IPS-11a (cell line): ENCODE data around the gene SUMF1.
"Not testable (repeated sequence)": the region's sequence is repeated elsewhere in the genome, so short reads cannot be mapped to it uniquely, and the experiment has no call there.

ENCODE experiments used
- H3K4me3 ChIP-seq: one replicate; pipeline ENCODE4 v1.5.1; 2013; ENCODE audit warnings: low read depth, low read length, control low read depth

The SUMF1 gene

DNA sequence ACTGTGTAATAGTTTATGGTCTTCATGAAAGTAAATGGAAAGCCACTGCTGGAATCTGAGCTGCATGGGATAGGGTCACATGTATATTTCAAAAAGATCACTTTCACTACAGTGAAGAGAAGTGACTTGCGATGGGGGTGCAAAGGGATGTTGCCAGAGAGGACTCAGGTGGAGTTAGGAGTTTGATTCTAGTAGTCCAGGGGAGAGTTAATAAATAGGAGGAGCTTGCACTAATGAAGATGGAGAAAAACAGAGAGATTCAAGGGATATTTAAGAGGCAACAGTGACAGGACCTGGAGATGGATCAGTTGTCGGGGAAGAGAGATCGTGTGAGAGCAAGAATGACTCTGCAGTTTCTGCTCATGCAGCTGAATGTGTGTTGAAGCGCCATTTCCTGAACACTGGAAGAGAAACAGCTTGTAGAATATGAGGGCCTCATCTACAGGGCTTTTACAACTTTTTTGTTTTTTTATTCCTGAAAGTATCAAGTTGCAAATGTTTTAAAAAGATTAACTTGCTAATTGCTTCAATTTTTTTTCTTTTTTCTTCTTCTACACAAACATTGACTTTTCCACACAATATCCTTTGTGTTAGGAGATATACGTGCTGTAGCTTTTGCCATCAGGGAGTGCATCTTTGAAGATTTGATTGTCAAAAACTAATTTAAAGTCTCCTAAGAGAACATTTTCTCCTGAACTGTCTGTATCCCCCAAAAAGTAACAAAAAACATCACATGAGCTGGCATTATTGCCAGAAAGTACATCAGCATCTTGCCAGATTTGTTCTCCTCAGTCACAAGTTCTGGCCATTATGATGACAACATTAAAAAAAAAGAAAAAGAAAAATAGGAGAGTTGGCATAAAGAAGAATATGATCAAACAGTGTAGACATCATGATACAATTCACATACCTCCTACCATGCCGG is 126.4 kb downstream of the SUMF1 start:
- H3K4me3 ChIP-seq = no peak overlapping the region

DNA sequence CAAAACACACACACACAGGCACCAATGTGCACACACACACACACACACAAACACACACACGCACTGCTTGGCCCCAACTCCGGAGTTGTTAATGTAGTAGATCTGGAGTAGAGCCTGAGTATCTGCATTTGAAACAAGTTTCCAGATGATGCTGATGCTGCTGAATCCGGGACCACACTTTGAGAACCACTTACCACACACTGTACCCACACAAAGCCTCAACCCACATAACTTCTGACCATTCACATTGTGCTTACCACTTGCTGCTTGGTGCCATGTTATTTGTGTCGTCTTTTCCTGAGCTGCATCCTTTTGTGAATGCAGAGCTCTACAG is 127.0 kb downstream of the SUMF1 start:
- H3K4me3 ChIP-seq = no peak overlapping the region

DNA sequence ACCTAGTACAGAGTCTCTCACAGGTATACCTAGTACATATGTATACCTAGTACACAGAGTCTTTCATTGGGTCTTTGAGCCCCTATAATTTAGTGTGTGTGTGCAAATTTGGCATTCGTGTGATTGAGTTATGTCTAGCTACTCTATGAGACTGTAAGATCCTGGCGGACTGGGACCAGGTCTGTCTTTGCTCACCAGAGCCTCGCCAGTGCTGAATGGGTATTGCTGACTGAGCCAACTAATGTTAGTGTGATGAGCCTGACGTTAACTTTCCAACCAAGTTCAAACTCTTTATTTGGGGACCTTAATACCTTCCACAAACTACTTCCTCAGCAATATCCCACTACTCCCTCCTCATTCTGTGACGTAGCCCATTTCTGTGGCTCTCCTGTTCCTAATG is 128.3 kb downstream of the SUMF1 start:
- H3K4me3 ChIP-seq = no peak overlapping the region

GRCh38 chr3:4336850-4337546 is 130.1 kb downstream of the SUMF1 start:
- no peak overlapping the region for H3K4me3 ChIP-seq

DNA sequence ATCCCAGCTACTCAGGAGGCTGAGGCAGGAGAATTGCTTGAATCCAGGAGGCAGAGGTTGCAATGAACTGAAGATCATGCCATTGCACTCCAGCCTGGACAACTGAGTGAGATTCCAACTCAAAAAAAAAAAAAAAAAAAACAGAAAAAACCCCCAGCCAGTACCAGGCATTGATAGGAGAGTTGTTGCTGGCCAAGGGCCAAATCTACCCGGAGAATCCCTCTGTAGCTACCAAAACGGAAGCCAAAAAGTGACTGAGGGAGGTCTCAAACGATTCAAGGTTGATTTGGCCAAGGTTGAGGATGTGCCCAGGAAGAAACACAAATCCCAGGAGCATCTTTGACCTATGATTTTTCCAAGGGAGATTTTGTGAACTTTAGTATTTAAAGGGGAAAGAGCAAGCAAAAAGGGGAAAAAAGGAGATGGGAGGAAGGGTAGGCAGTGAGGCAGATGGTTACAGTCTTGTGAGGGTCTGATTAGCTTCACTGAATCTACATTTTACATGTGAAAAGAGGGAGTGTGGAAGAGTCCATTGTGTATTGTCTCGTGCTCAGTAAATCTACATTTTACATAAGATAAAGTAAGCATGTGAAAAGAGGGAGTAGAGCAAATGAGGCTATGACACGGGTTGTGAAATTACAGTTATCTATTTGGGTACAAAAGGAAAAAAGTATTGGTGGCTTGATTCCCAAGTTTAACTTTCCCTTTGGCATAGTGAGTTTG is 131.1 kb downstream of the SUMF1 start:
- no peak overlapping the region for H3K4me3 ChIP-seq

DNA sequence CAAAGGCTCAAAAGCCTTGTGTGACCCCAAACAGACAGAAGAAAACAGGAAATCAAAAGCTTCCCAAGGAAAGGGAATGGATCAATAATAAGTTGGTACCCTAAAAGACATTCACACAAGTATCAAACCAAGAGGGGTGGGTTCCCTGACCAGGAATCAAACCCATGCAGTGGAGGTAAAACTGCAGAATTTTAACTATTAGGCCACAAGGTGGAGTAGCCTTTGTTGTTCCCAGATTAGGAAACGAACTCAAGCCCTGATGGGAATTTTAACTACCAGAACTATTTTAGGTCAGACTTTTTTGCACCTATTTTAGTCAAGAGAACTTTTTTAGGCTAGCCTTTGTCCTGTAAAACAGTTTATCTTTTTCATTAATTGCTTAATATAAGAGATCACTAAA is 132.5 kb downstream of the SUMF1 start:
- no peak overlapping the region for H3K4me3 ChIP-seq

DNA sequence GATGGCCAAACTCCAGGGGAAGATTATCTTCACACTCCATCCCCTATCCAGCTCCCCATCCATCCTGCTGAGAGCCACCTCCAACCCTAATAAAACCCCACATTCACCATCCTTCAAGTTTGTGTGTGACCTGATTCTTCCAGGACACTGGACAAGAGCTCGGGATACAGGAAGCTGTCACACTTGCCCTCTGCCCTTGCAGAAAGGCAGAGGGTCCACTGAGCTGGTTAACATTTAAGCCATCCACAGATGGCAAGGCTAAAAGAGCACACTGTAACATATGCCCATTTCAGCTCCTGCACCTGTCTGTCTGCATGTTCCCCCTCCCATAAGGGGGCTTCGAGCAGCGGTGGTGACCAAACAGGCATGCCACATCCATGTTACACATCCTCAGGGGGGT is 134.1 kb downstream of the SUMF1 start:
- no peak overlapping the region for H3K4me3 ChIP-seq

DNA sequence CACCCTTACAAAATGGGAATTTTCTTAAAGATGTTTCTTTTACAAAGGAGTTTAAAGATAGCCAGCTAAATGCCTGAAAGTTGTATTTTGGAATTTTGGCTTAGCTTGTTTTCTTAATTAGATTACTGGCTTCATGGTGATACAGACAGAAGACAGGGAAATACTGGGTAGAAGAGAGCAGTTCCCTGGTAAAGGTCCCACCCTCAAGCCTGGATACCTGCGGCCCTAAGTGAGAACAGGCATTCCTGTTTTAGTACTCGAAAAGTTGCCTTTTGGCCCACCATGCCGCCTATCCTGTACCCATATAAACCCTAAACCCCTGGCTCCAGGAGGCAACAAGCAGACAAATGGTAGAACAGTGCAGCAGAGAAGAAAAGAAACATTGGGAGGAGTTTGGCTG is 134.5 kb downstream of the SUMF1 start:
- H3K4me3 ChIP-seq = no peak overlapping the region

DNA sequence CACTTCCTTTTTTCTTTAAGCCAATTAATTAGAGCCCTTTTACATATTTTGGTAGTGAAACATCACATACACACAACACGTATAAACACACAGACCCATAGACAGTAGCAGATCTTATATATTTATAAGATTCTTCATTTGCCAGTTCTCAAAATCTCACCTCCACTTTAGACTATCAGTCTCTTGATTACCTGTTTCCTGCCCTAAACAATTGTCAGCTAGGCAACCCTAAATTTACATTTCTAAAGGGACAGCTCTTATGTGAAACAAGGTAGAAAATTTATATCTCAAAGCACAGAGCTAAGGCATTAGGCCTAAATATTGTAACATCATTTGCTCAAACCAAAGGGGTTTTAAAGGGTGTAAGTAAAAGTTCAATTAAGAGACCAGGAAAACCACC is 135.0 kb downstream of the SUMF1 start:
- no peak overlapping the region for H3K4me3 ChIP-seq

- not testable (repeated sequence) for H3K4me3 ChIP-seq
These were observed 137.3 kb downstream of the SUMF1 start for GRCh38 chr3:4329806-4330205.

- H3K4me3 ChIP-seq = no peak overlapping the region
These were observed 140.2 kb downstream of the SUMF1 start for GRCh38 chr3:4326868-4327267.

GRCh38 chr3:4323246-4324027 is 143.6 kb downstream of the SUMF1 start:
- H3K4me3 ChIP-seq = no peak overlapping the region

GRCh38 chr3:4322635-4323034 is 144.4 kb downstream of the SUMF1 start:
- H3K4me3 ChIP-seq = no peak overlapping the region

GRCh38 chr3:4321732-4322131 is 145.3 kb downstream of the SUMF1 start:
- no peak overlapping the region for H3K4me3 ChIP-seq

- no peak overlapping the region for H3K4me3 ChIP-seq
These were observed 146.8 kb downstream of the SUMF1 start for GRCh38 chr3:4320096-4320911.

GRCh38 chr3:4314688-4315087 is 152.4 kb downstream of the SUMF1 start:
- no peak overlapping the region for H3K4me3 ChIP-seq

- no peak overlapping the region for H3K4me3 ChIP-seq
These were observed 153.3 kb downstream of the SUMF1 start for GRCh38 chr3:4313606-4314293.

DNA sequence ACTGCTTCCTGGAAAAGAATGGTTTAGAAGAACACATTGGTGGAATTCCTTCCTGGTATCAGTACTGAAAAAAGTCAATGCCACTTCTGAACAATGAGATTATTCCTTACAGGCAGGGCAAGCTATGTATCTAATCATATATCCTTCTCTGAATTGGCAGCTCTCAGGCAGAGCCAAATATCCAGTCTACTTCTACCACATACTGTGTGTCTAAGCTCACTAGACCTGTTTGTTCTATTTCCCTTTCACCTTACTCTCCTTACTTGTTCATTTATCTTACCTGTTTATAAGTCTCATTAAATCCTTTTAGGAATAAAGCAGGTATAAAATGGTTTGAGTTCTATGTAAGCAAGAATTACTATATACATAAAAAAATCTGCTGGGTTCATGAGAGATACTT is 155.6 kb downstream of the SUMF1 start:
- H3K4me3 ChIP-seq = no peak overlapping the region
